K562 (cell line): ENCODE results near the gene NOP10. TPM values are rescaled to one million over a fixed set of nuclear protein-coding genes. Genes with fewer than 3 reads are reported as not detected.
A peak's percentile ranks its signal among the peaks of the same experiment; 100 is the strongest.

Experiments used
- BACH1 ChIP-seq: fragments of 200-800 bp; sonication (Bioruptor generic); IDR thresholded peaks from 2 replicates; pipeline ENCODE4 v1.6.1; 2016; ENCODE audit warnings: missing genetic modification characterization, missing compliant biosample characterization
- CBX8 ChIP-seq: fragments of 200-600 bp; sonication (generic); IDR thresholded peaks from 2 replicates; pipeline ENCODE4 v1.6.1; 2012; ENCODE audit warnings: borderline replicate concordance, mixed run types, low read depth, mild to moderate bottlenecking, moderate library complexity, mixed read lengths, low read length, control low read depth, inconsistent platforms; ENCODE audit not compliant: poor library complexity, severe bottlenecking; ENCODE audit errors: extremely low read depth
- CHCHD3 ChIP-seq: fragments of 250-450 bp; sonication (Bioruptor Pico); IDR thresholded peaks from 2 replicates; pipeline ENCODE4 v2.1.2; 2022; ENCODE audit warnings: mild to moderate bottlenecking
- FOXJ3 ChIP-seq: sonication (generic); formaldehyde crosslinking; IDR thresholded peaks from 2 replicates; pipeline ENCODE4 v1.4.0; 2020; ENCODE audit warnings: mild to moderate bottlenecking, missing genetic modification reagents
- KLF1 ChIP-seq: fragments of 450-650 bp; IDR thresholded peaks from 2 replicates; pipeline ENCODE4 v1.6.1; 2016; ENCODE audit warnings: missing genetic modification characterization, missing compliant biosample characterization
- NONO ChIP-seq, 2 experiments: fragments of 200-400 bp in 1 of 2; fragments of 450-650 bp in 1 of 2; formaldehyde crosslinking in 1 of 2; IDR thresholded peaks; 2 replicates each; pipeline ENCODE4 v1.6.1; 2017; ENCODE audit warnings: low read depth in 2 of 2, mild to moderate bottlenecking in 2 of 2, moderate library complexity in 2 of 2, low read length in 1 of 2
- SIN3A ChIP-seq, 2 experiments: fragments of 150-350 bp in 1 of 2; IDR thresholded peaks; 2 replicates each; pipeline ENCODE4 v1.6.1; 2011 to 2016; ENCODE audit warnings: borderline replicate concordance in 2 of 2, low read depth in 2 of 2, low read length in 2 of 2, mild to moderate bottlenecking in 2 of 2, moderate library complexity in 2 of 2; ENCODE audit not compliant: control insufficient read depth in 1 of 2
- SP1 ChIP-seq: sonication (generic); formaldehyde crosslinking; IDR thresholded peaks from 2 replicates; pipeline ENCODE4 v1.8.1; 2022; ENCODE audit warnings: mild to moderate bottlenecking, missing genetic modification reagents
- STAT5A ChIP-seq: IDR thresholded peaks from 2 replicates; pipeline ENCODE4 v1.6.1; 2012; ENCODE audit warnings: low read length, inconsistent platforms, borderline replicate concordance
- TRIM24 ChIP-seq, 2 experiments: fragments of 450-650 bp; IDR thresholded peaks; 2 replicates each; pipeline ENCODE4 v1.6.1; 2016
- ZC3H8 ChIP-seq: fragments of 450-650 bp; IDR thresholded peaks from 2 replicates; pipeline ENCODE4 v1.6.1; 2017
- ZNF644 ChIP-seq: fragments of 200-800 bp; sonication (Bioruptor generic); IDR thresholded peaks from 2 replicates; pipeline ENCODE4 v1.6.1; 2016; ENCODE audit warnings: low read depth, missing genetic modification characterization, missing compliant biosample characterization
- polyA plus RNA-seq, 8 experiments: library from polyadenylated mRNA; depleted of rRNA in 4 of 8; stranded (reverse) in 5 of 8; unstranded in 3 of 8; fragments of >200 nt; fragmentation: Nextera tagmentation in 2 of 8; fragmentation: Illumina TruSeq in 1 of 8; extraction: Ambion mirVana in 2 of 8; extraction: Trizol in 1 of 8; gene quantifications; 2 replicates each; pipeline versions ENCODE4 v1.2.1 to v1.2.3, GENCODE V29; 2011 to 2014; ENCODE audit warnings: inconsistent platforms in 1 of 8, missing spikeins in 1 of 8
- total RNA-seq, 7 experiments: library from RNA; depleted of rRNA in 6 of 7; stranded (reverse); fragments of >200 nt in 6 of 7; fragmentation: Illumina TruSeq in 2 of 7; extraction: Trizol in 2 of 7; gene quantifications; 2 replicates each; pipeline versions ENCODE4 v1.2.1 to v1.2.3, GENCODE V29; 2011 to 2021; ENCODE audit warnings: low replicate concordance in 1 of 7
- TF ChIP-seq, protein P1 (sequence below), 2 experiments: fragments of 150-350 bp in 1 of 2; IDR thresholded peaks; 2 replicates each; pipeline ENCODE4 v1.6.1; 2012 to 2016; ENCODE audit warnings: low read depth in 2 of 2, low read length in 2 of 2, mild to moderate bottlenecking in 1 of 2, moderate library complexity in 1 of 2
- TF ChIP-seq, protein P2 (sequence below): sonication (generic); formaldehyde crosslinking; IDR thresholded peaks from 2 replicates; pipeline ENCODE4 v1.8.0; 2022; ENCODE audit warnings: mild to moderate bottlenecking, missing genetic modification reagents, borderline replicate concordance
- TF ChIP-seq, protein P3 (sequence below): sonication (generic); formaldehyde crosslinking; IDR thresholded peaks from 2 replicates; pipeline ENCODE4 v1.4.0; 2020; ENCODE audit warnings: mild to moderate bottlenecking, missing genetic modification reagents
- TF ChIP-seq, protein P4 (sequence below): sonication (generic); formaldehyde crosslinking; IDR thresholded peaks from 2 replicates; pipeline ENCODE4 v1.8.0; 2022; ENCODE audit warnings: mild to moderate bottlenecking, missing genetic modification reagents

NOP10 gene
- total and polyA plus RNA-seq, 9 of the 15 experiments (the other 6 are each of a cell fraction or from before 2014, with no cell fraction given), result 250 to 1,663 (median 449) TPM

DNA sequence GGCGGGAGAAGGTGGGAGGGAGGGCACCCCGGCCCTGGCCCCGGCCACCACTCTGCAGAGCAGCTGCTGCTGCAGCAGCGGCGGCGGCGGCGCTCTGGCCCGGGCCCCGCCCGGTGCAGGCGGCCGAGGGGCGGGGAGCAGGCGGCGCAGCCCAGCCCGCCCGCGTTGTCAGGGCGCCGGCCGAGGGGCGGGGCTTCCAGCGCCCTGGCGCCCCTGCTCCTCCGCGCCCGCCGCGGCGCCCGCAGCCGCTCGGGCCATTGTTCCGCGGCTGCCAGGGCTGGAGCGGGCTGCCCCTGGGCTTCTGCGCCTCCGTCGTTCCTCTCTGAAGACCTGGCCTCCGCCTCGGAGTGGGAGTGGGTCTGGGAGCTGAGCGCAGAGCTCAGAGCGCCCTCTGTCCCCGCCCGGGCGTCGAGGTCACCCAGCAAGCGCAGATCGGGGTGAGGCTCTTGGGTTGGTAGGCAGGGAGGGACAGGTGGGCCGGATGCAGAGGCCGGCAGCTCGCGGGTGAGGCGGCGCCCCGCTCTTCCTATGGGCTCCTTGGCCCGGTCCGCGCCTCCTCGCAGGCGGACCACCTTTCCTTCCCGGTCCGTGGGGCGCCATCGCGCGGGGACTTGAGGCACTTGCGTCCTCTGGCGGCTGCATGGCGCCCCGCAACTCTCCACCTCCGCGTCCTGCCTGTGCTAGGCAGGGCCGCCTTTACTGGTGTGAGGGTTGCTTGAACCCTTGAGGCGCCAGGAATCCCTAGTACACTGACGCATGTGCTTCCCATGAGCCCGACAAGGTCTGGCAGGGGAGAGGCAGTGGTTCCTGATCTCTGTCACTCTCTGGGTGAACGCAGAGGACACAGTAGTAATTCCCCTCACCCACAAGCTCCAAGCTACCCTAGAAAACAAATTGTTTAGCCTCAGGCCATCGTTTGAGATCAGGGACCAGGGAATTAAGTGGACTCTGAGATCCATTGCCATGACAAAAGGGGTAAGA, 24.5 kb upstream of the NOP10 start, which contains the start of gene LPCAT4 (continued):
- TF ChIP-seq, protein P1, sequence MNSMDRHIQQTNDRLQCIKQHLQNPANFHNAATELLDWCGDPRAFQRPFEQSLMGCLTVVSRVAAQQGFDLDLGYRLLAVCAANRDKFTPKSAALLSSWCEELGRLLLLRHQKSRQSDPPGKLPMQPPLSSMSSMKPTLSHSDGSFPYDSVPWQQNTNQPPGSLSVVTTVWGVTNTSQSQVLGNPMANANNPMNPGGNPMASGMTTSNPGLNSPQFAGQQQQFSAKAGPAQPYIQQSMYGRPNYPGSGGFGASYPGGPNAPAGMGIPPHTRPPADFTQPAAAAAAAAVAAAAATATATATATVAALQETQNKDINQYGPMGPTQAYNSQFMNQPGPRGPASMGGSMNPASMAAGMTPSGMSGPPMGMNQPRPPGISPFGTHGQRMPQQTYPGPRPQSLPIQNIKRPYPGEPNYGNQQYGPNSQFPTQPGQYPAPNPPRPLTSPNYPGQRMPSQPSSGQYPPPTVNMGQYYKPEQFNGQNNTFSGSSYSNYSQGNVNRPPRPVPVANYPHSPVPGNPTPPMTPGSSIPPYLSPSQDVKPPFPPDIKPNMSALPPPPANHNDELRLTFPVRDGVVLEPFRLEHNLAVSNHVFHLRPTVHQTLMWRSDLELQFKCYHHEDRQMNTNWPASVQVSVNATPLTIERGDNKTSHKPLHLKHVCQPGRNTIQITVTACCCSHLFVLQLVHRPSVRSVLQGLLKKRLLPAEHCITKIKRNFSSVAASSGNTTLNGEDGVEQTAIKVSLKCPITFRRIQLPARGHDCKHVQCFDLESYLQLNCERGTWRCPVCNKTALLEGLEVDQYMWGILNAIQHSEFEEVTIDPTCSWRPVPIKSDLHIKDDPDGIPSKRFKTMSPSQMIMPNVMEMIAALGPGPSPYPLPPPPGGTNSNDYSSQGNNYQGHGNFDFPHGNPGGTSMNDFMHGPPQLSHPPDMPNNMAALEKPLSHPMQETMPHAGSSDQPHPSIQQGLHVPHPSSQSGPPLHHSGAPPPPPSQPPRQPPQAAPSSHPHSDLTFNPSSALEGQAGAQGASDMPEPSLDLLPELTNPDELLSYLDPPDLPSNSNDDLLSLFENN (IDR thresholded peaks at IDR 0.05; ENCODE audit: low read depth in 2 of 2, low read length in 2 of 2), result no peak; a peak in 1 of 4 replicates
- TF ChIP-seq STAT5A (no peak), ZC3H8 (no peak), ZNF644 (no peak), BACH1 (tag) (no peak), SIN3A (IDR thresholded peaks at IDR 0.05; ENCODE audit: borderline replicate concordance in 2 of 2, control insufficient read depth in 1 of 2, low read depth in 2 of 2, low read length in 2 of 2) (peak in 1 of 2 experiments; percentile 38; a peak in 2 of 4 replicates), NONO (IDR thresholded peaks at IDR 0.05; ENCODE audit: low read depth in 2 of 2, low read length in 1 of 2) (peak; percentile 27 to 61; a peak in 2 of 4 replicates), CHCHD3 (CRISPR knock-in tag) (no peak), TRIM24 (IDR thresholded peaks at IDR 0.05) (0 out of 4 replicates have a peak, but pooled peaks of 1 of the 2 experiments have one; percentile 21), CBX8 (no peak), SP1 (CRISPR knock-in tag) (peak; percentile 71), KLF1 (tag) (no peak), FOXJ3 (CRISPR knock-in tag) (no peak)
- TF ChIP-seq, protein P2, sequence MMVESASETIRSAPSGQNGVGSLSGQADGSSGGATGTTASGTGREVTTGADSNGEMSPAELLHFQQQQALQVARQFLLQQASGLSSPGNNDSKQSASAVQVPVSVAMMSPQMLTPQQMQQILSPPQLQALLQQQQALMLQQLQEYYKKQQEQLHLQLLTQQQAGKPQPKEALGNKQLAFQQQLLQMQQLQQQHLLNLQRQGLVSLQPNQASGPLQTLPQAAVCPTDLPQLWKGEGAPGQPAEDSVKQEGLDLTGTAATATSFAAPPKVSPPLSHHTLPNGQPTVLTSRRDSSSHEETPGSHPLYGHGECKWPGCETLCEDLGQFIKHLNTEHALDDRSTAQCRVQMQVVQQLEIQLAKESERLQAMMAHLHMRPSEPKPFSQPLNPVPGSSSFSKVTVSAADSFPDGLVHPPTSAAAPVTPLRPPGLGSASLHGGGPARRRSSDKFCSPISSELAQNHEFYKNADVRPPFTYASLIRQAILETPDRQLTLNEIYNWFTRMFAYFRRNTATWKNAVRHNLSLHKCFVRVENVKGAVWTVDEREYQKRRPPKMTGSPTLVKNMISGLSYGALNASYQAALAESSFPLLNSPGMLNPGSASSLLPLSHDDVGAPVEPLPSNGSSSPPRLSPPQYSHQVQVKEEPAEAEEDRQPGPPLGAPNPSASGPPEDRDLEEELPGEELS, result no peak
- TF ChIP-seq, protein P3, sequence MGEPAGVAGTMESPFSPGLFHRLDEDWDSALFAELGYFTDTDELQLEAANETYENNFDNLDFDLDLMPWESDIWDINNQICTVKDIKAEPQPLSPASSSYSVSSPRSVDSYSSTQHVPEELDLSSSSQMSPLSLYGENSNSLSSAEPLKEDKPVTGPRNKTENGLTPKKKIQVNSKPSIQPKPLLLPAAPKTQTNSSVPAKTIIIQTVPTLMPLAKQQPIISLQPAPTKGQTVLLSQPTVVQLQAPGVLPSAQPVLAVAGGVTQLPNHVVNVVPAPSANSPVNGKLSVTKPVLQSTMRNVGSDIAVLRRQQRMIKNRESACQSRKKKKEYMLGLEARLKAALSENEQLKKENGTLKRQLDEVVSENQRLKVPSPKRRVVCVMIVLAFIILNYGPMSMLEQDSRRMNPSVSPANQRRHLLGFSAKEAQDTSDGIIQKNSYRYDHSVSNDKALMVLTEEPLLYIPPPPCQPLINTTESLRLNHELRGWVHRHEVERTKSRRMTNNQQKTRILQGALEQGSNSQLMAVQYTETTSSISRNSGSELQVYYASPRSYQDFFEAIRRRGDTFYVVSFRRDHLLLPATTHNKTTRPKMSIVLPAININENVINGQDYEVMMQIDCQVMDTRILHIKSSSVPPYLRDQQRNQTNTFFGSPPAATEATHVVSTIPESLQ (CRISPR knock-in tag), result no peak; the same call in 1 of the 2 replicates
- TF ChIP-seq, protein P4, sequence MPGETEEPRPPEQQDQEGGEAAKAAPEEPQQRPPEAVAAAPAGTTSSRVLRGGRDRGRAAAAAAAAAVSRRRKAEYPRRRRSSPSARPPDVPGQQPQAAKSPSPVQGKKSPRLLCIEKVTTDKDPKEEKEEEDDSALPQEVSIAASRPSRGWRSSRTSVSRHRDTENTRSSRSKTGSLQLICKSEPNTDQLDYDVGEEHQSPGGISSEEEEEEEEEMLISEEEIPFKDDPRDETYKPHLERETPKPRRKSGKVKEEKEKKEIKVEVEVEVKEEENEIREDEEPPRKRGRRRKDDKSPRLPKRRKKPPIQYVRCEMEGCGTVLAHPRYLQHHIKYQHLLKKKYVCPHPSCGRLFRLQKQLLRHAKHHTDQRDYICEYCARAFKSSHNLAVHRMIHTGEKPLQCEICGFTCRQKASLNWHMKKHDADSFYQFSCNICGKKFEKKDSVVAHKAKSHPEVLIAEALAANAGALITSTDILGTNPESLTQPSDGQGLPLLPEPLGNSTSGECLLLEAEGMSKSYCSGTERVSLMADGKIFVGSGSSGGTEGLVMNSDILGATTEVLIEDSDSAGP (CRISPR knock-in tag), result no peak
